HG02571 (cell line): ENCODE results near the gene TMEM132C.

ENCODE experiments used
- ATAC-seq: cut with Tn5 transposase; IDR thresholded peaks from one replicate; pipeline ENCODE4 v1.9.1; 2021; ENCODE audit warnings: mild to moderate bottlenecking, moderate library complexity; ENCODE audit not compliant: unreplicated experiment

Gene TMEM132C

DNA sequence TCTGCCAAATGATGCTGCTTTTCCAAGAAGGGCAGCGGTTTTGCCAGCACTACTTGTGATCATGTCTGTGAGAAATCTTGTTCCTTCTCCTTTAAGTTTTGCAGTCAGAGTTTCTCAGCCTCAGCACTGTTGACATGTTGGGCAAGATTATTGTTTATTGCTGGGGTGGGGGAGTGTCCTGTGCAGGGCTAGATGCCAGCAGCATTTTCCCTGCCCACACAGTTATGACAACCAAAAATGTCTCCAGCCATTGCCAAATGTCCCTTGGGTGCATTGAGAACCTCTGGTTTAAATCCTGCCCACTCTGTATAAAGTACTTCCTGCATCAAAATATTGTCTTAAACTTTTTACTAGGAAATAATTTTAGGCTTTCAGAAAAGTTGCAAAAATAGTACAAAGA, 20.0 kb downstream of the TMEM132C start:
- no peak for ATAC-seq

DNA sequence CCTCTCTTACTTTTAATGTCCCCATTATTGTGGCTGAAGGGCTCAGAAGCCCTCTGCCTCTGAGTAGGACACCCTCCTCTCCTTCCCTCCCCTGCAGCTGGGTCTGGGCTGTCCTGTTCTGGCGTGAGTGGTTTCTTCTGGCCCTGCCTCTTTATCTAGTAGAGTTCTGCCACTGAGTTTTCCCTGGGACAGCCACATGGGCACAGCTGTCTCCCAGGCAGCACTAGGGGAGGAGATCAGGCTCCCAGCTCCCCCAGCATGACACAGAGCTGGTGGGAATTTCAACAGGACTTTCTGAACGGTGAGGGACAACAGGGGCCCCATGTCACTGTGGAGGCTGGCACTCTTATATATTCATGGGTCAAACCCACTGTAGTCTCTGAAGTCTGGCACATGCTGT, 21.4 kb downstream of the TMEM132C start:
- no peak for ATAC-seq

DNA sequence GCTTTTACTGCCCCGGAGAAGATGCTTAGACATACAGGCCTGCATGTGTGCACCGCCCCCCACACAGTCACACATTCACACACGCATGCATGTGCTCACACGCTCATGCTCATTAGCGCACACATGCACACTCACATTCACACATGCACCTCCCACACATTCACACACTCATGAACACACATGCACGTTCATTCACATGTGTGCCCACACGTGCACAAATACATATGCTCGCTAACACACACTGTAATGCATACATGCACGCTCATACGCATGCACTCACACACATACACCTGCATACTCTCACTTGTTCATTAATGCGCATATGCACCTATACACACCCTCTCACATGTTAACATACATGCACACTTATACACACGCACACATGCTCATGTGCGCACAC, 21.9 kb downstream of the TMEM132C start:
- no peak for ATAC-seq

DNA sequence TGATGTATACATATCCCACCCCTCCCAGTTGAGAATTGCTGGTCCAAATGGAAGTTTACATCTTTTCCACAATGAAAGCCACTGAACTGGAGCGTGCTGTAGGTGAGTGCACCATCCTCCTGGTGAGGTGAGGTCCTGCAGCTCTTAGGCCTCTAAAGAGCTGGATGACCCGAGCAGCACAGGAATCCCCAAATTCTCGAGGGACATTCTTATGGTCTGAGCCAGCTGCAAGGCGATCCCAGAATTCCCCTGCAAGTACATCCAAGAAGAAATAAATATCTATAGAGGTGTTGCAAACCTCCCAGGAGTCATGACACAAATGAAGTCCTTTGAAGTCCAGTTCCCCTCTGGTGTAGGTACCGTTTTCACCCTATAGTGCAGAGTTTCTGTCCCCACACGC, 24.0 kb downstream of the TMEM132C start:
- no peak for ATAC-seq

DNA sequence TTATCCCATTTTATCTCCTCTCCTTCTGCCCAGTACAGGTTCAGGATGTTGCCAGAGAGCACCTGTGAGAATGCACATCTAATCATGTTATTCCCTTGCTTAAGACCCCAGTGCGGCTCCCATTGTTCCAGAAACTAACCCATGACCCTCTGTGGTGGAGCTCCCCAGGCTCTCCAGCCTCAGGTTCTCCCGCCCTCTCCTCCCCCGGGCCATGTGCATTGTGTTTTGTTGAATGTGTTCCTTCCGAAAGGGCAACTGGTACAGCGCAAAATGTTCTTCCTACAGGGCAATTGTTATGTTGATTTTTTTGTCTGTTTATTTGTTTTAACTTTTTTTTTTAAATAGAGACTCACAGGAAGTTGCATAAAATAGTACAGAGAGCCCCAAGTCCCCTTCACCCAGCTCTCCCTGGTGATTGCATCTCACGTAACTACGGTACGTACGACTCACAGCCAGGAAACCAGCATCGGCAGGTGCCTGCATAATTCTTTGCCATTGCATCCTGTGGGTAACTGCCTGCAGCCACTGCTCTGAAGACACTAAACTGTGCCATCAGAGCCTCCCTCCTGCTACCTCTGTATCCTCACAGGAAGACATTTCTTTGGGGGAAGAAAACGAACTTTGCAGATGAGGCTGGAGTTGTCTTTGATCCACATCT, 31.2 kb downstream of the TMEM132C start:
- ATAC-seq = no peak

DNA sequence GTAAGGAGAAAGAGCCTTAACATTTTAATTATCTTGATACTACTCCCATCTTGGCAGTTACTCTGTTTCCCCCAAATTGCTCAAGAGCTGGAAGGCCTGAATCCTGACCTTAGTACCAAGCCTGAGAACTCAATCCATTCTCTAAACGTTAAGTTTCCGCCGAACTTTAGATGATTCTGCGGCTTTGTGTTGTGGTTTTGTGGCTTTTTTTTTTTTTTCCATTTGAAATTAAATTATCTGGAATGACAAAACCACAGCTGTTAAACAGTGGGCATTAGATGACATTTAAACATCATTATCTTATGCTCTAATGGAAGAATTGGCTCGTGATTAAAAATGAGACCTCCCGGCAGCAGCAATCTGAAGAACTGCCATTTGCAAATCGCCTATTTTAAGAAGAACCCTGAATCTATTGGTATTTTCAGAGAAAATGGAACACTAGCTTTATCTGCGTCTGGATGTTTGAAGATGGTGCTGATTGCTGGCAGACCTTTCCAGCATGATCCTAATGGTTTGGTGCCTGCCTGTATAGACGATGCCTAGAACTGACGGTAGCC, 38.4 kb downstream of the TMEM132C start:
- no peak for ATAC-seq

DNA sequence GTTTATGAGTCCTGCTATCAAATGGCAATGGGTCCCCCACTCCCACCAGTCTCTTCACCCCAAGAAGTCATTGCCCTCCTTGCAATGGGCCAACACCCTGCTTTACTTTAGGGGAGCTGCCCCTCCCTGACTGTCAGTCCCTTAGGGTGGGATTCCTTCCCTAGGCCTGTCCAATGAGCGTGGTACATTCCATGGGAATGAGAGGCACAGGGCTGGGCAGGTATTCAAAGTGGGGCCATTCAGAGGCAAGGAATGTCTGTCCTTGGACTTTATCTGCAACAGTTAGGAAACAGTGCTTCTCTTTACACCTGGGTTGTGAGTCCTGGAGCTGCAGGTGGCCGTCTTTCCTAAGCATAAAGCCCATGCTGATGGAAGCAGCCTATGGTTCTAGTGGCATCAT, 40.8 kb downstream of the TMEM132C start:
- no peak for ATAC-seq

DNA sequence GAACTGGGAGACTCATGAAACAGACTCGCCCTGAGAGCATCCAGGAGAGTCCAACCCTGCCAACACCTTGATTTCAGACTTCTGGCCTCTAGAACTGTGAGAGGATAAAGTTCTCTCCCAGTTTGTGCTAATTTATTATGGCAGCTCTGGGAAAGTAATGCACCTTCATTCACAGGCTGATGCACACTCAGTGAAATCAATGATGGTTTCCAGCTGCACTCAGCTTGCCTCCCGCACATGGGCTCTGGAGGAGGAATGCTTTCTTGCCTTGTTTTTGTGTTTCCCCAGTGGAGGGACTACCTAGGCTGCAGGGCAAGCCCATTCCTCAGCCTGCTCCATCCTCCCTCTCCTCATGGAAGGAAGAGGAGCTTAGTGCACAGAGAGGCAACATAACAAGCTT, 45.7 kb downstream of the TMEM132C start:
- ATAC-seq = no peak

DNA sequence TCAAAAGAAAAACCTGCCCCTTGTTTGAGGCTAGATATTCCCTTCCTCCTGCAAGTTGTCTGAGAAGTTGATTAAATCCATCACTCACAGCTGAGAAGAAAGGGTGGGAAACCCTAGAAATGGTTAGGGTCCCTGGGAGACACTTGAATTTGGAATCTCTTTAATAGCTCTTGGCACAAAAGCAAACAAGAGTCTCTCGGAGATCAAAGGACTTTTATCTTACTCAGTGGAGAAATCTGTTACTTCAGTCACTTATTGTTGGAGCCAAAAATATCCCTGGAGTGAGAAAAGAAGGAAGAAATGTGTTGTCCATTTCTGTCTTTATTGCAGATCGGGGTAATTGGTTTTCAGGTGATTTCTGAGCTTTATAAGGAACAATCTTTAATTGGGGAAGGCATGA, 47.0 kb downstream of the TMEM132C start:
- ATAC-seq = no peak

DNA sequence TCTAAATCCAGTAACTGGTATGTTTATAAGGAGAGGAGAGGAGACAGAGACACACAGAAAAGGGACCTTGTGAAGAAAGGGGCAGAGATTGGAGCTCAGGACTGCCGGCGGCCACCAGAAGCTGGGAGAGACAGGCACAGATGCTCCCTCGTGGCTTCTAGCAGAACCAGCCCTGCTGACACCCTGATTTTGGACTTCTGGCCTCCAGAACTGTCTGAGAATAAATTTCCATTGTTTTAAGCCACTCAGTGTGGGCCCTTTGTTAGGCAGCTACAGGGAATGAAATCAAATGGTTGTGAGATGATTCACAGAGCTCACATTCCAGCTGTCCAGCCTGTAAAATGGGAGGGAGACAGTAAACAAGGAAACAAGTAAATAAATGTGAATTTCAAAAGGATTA, 47.6 kb downstream of the TMEM132C start:
- no peak for ATAC-seq

DNA sequence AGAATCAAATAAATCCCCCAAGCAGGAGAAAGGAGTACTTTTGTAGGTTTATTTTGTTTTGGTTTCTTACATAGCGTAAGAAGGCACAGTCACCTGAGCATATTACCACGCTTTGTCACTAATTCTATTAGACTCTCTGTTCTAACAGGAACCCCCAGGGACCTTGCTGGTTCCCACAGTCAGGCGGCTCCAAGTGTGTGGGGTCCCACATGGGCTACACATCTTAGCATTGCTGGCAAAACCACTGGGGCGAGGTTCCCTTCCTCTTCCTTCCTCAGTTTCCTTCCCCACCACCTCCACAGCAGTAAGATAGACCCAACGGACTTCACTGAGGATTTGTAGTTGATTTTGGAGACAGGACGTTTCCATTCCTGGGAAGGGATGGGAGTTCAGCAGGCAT, 49.1 kb downstream of the TMEM132C start:
- ATAC-seq = no peak

DNA sequence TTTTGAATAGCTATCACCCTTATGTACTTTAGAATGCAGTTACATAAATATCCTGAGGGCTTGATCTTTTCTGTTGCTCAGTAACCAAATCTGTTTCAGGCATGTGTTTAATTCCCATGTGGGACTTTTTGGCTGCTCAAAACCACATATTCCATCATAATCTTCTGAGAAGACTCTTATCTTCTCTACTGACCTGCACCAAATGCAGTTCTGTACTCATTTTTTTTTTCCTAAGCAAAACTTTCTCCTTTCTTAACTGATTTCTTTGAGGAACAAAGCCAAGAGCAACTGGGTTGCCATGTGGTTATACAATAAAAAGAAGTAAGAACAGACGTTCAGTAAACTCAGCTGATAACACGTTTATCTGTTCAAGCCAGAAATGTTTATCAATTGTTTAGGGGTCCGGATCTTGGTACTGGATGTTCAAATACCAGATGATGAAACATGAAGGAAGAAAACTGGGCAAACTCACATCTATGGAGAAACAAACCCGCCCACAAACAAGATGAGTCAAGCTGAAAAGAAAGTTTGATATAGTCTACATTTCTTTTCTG, 50.1 kb downstream of the TMEM132C start:
- ATAC-seq = no peak

DNA sequence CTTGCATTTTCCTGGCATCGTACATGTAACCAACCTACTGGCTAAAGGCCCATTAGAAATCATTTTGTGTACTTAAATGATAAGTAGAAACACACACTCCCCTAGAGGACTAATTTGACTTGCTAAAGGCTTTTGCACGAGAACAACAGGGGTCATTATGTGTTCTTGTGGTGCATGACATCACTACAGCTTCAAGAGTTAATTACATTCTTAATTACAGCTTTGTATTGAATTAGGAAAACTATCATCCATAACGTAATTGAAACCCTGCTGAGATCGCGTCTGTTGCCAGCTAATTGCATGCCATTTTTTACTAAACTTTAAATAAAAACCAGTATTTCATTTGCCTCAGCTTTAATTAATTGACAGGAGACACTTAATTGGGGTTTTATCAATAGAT, 51.4 kb downstream of the TMEM132C start:
- no peak for ATAC-seq

DNA sequence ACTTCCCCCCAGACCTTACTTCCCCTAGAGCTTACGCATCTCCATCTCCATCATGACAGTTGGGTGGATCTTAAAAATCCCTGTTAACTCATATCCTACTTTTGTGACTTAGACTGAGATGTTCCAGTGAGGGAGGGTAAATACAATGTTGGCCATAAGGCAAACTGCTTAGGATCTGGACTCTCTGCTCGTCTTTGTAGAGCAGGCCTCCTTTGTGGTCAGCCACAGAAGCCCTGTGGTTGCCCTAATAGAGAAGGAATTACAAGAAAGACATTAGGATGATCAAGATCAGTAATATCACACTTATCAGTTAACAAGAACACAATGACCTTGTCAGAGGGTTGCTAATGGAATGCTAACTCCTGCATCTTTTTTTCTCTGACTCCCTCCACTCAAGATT, 52.0 kb downstream of the TMEM132C start:
- no peak for ATAC-seq

DNA sequence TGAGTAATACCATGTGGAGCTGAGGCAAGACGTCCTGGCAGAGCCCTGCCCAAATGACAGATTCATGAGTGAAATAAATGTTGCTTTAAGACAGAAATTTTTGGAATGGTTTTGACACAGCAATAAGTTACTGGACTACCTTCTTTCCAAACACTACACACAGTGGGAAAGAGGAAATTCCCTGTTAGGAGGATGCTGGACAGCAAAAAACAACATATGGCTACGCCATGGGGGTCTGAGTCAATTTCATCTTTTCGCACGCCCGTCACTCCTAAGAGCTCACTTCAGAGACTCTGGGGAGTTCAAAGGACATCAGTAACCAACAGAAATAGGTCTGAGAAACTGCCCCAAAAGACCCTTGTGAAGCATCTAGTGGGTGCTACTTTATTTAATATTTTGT, 55.4 kb downstream of the TMEM132C start:
- no peak for ATAC-seq

DNA sequence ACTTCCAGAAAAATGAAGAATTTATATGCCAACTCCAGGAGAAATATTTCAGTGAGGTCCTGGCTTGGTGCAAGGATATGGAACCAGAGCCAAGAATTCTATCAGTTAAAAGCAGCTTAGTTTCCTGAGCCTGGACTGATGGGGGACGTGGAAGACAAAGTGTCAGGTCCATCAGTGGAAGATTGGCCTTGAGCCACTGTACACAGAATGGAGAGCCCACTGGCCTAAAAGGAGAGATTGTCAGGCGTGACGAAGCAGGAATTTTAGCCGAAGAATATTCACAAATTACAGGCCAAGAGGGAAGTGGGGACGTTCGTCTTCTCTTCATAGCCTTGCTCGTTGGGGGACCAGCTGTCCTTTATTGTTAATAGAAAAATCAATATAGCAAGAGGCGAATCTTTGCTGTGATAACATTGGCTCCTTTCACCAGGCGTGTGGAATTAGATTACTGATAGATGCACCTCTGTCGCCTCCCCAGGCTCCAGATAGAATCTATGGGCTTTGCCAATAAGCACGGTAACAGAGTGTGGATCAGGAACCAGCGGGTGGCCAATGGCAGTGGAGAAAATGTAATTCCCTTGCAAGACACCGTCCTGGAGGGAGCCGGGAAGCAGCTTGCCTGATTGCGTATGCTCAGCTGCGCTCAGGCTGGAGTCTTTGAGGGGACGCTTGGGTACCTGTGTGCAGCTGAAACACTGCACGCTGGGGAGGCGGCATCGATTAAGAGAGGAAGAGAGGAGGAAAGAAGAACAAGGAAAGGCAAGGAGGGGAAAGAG, 56.4 kb downstream of the TMEM132C start:
- no peak for ATAC-seq

DNA sequence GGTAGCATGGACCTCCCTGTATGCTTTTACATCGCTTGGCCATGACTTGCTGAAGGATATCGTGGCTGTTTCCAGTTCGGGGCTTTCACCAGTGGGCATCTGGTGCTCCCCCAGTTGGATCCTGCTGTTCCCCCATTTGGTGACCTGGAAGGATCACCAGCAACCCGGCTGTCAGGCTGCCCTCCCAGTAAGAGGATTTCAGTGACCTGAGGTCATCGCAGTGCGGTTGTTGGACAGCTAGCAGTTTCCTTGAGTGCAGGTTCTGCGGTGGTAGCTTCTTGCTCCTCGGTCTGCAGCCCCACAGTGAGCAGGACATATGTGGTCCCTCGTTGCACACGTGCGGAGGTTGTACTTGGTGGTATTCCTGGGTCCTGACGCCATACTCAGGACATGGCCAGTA, 58.7 kb downstream of the TMEM132C start:
- ATAC-seq = no peak

DNA sequence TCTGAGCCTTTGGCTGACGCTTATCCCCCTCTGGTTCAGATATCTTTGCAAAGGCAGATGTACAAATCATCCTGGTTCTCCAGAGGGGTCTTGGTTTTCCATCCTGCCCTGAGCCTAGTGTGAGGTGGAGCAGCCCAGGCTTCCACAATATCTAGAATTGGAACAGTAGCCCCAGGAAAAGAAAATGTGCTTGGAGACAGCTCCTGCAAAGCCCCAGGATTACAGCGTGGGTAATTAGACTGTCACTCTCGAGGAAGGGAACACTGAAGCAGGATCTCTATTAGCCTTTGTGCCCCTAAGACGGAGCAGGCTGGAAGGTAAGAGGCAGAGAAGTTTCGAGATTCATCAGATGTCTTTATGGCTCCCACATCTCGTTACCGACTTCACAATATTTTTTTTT, 59.4 kb downstream of the TMEM132C start:
- no peak for ATAC-seq

DNA sequence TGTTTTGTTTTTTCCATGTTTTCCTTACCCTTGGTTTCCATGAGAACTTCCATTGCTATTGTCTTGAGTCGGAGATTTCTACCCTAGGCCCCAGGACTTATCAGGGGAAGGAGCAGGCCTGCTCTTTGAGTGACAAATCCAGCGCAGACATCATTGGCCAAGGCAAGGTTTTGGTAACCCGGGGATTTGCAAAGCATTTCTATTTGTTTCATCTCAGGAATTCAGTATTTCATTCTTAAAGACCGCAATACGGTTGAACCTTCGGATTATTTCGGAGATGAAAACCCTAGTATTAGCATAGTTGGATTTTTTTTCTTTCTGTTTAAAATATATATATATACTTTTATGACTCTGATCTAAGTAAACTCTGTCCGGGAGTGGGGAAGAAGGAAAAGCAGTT, 62.0 kb downstream of the TMEM132C start:
- no peak for ATAC-seq

DNA sequence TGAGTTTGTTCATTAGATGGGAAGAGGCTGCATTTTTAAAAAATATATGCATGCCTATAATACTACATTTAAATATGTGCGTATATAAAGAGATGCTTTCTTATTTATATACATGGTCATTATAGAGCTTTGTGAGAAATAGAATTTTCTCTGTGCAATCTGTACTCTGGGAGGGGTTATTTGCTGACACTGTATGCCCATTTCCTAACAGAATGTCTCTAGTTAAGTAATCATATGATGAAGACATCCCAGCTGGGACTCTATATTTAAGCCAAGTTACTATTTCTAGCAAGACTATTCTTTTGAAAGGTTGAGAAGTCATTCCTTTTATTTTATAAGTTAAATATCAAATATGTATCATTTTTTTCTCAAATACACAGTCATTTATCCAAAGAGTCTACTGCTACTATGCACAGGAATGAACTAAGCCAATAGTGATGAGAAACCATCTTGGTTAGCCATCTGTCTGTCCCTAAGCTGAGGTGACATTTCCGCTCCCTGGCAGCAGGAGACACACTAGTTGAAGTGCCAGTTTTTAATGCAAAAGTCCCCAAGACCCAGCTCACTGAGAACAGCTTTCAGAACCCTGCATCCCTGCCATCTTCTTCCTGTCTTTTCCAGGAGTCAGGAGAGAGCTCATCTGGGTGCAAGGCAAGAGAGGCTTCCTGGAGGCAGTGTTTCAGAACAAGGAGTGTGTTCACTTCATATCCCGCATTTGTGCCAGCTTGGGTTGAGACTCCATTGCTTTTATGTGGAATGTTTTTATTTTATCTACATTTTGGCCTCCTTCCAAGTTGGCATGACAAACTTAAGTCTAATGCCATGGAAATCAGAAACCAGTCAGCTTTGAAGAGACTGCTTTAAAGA, 69.5 kb downstream of the TMEM132C start:
- ATAC-seq = no peak

DNA sequence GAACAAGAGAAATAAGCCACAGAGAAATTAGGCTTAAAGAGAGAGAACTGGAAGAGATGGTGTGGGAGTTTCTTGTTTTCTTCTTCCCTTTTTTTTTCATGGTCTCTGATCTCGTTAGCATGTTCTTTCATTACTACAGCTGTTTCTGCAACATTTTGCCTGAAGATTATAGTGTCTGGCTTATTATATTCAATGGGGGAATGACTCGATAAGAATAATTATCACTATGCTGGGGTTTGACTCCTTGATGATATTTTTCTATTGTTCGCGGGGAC, 70.0 kb downstream of the TMEM132C start:
- no peak for ATAC-seq
